Measurements from ENCODE around the gene TSPAN5. TPM values are rescaled to one million over a fixed set of nuclear protein-coding genes. Genes with fewer than 3 reads are reported as not detected.

The TSPAN5 gene
- total and polyA plus RNA-seq, 2 of the 4 experiments (the other 2 are of a cell fraction), result 64.8 to 79.6 TPM

DNA sequence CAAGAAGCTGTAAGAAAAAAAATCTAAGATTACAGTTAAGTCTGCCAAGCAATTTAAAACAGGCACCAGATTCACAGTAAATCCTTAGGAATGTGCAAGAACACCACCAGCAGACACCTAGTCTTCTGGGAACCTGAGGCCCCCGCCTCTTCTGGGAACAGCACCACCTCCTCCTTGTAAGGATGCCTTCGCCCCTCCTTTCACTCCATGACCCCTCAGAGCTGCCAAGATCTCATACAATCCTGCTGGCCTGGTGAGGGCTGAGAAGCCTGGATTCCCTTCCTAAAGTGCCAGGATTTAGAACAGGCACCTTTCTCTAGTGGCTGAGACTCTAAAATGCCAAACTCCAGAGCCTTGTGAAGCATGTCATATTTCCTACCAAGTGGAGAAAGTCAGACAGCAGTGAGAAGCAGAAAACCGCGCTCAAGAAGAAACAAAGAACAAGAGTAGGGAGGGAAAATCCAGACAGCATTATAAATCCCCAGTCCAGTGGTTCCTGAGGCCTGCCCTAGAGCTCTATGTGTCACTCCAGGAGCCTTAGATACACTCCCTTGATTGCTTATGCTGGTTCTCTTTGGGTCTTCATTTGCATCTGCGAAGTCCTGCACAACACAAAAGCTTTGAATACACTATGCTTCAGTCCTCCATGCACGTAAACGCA lies 166.4 kb downstream of the TSPAN5 start:
- Histone ChIP-seq H3K79me1 (ENCODE audit: low read depth in 1 of 2, low read length in 2 of 2) (peaks cover 37 to 61% of the 10 kb centered on the region in 2 experiments), H3K4ac (ENCODE audit: low read depth, low read length) (peak overlapping the region; percentile 63), H2AFZ (replicated peaks; ENCODE audit: low read length, poor library complexity) (no peak overlapping the region), H3K4me3 (ENCODE audit: insufficient read depth, low read depth, low read length) (no peak overlapping the region), H3K4me1 (ENCODE audit: control insufficient read depth, insufficient read depth, low read length) (peaks cover 19% of the 10 kb centered on the region), H2BK120ac (ENCODE audit: low read depth, low read length) (peak overlapping the region; percentile 66), H4K8ac (ENCODE audit: low read depth in 2 of 2, low read length in 2 of 2) (peak overlapping the region in 1 of 2 experiments; percentile 41; a peak in 3 of 4 replicates), H4K5ac (ENCODE audit: low read depth, low read length) (no peak overlapping the region), H3K27me3 (ENCODE audit: control insufficient read depth, insufficient read depth, low read length) (no peaks in the 10 kb centered on the region), H3K9me1 (ENCODE audit: insufficient read depth, low read length) (peaks cover 6% of the 10 kb centered on the region), H3K18ac (ENCODE audit: low read depth, low read length) (no peak overlapping the region), H3K4me2 (ENCODE audit: low read depth, low read length) (no peak overlapping the region), H2BK5ac (ENCODE audit: low read depth, low read length, poor library complexity, severe bottlenecking) (peak overlapping the region; percentile 19), H3K9me3 (ENCODE audit: control insufficient read depth, insufficient read depth, low read length) (no peaks in the 10 kb centered on the region), H3K27ac (ENCODE audit: insufficient read depth, low read length) (peak overlapping the region; percentile 6; the same call in 1 of the 2 replicates), H2BK15ac (ENCODE audit: low read depth, low read length) (peak overlapping the region; percentile 35; the same call in 1 of the 3 replicates), H3K23ac (ENCODE audit: low read depth, low read length) (peak overlapping the region; percentile 15; the same call in 1 of the 2 replicates), H3K9ac (ENCODE audit: low read depth, low read length) (no peak overlapping the region), H3K56ac (ENCODE audit: extremely low read depth, insufficient read depth, low read length) (no peak overlapping the region), H2AK9ac (replicated peaks; ENCODE audit: low read depth, low read length, poor library complexity) (peak overlapping the region; percentile 7), H3K36me3 (ENCODE audit: control insufficient read depth, insufficient read depth, low read length) (0 out of 2 replicates have a peak, but pooled peaks cover 2% of the 10 kb centered on the region), H4K20me1 (ENCODE audit: insufficient read depth, low read length) (0 out of 2 replicates have a peak, but pooled peaks cover 4% of the 10 kb centered on the region), H4K91ac (ENCODE audit: insufficient read depth, low read depth, low read length) (peak overlapping the region; percentile 54), H3K14ac (replicated peaks; ENCODE audit: low read depth, low read length) (peak overlapping the region; percentile 31; the same call in 1 of the 2 replicates), H2AK5ac (ENCODE audit: low read depth, low read length) (peak overlapping the region; percentile 65), H2BK20ac (ENCODE audit: low read depth, low read length) (peak overlapping the region; percentile 63)
- POLR2A ChIA-PET (ENCODE audit: unreplicated experiment), result interaction anchor here (1.1 kb wide), 1 partner anchor 9 kb away, joined by 3 read pairs; no protein-coding TSS in a partner anchor
- ATAC-seq (ENCODE audit: low read depth), result peak; percentile 19; the same call in 1 of the 2 replicates
- DNase-seq, result no peak
- 80% methylated on average over 1 of the region's 7 CpGs; no CpG with 5 or more reads in 1 of the 2 experiments for WGBS, 2 experiments (ENCODE audit: extremely low coverage in 2 of 2, insufficient read length in 1 of 2)
- in situ Hi-C loops (cut with MboI; ENCODE audit: low sequenced_read_pairs) (no loop called here), intact Hi-C loops (cut with micrococcal nuclease) (no loop called here), dilution Hi-C loops (cut with HindIII; ENCODE audit: low sequenced_read_pairs, unreplicated experiment) (no loop called here)
- no peak for TF ChIP-seq RCOR1 (IDR thresholded peaks at IDR 0.05; ENCODE audit: insufficient replicate concordance, low read length)
- no peak for TF ChIP-seq NFE2L2 (IDR thresholded peaks at IDR 0.05; ENCODE audit: low read depth, low read length)
- TF ChIP-seq CEBPB (IDR thresholded peaks at IDR 0.05; ENCODE audit: low read depth, low read length), result no peak
- no peak for TF ChIP-seq CHD1 (IDR thresholded peaks at IDR 0.05; ENCODE audit: low read depth, low read length)
- TF ChIP-seq BHLHE40 (IDR thresholded peaks at IDR 0.05; ENCODE audit: low read depth, low read length), result no peak
- TF ChIP-seq, protein P1, sequence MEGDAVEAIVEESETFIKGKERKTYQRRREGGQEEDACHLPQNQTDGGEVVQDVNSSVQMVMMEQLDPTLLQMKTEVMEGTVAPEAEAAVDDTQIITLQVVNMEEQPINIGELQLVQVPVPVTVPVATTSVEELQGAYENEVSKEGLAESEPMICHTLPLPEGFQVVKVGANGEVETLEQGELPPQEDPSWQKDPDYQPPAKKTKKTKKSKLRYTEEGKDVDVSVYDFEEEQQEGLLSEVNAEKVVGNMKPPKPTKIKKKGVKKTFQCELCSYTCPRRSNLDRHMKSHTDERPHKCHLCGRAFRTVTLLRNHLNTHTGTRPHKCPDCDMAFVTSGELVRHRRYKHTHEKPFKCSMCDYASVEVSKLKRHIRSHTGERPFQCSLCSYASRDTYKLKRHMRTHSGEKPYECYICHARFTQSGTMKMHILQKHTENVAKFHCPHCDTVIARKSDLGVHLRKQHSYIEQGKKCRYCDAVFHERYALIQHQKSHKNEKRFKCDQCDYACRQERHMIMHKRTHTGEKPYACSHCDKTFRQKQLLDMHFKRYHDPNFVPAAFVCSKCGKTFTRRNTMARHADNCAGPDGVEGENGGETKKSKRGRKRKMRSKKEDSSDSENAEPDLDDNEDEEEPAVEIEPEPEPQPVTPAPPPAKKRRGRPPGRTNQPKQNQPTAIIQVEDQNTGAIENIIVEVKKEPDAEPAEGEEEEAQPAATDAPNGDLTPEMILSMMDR (conservative IDR thresholded peaks at IDR 0.05; ENCODE audit: low read depth, low read length), result no peak
- CTCF ChIA-PET, result interaction anchor here (0.6 kb wide), 1 partner anchor 334 kb away, joined by 3 read pairs; no protein-coding TSS in a partner anchor
- no TSS peak for BruUV-seq (replicated peaks)

Data from IMR-90 (cell line).